ENCODE data around the gene TXNDC15. TPM values are rescaled to one million over a fixed set of nuclear protein-coding genes. Genes with fewer than 3 reads are reported as not detected.

TXNDC15 gene
- total and polyA plus RNA-seq, 2 of the 13 experiments (the other 11 are each of a cell fraction or from before 2014, with no cell fraction given), result 22.2 to 49.9 TPM

DNA sequence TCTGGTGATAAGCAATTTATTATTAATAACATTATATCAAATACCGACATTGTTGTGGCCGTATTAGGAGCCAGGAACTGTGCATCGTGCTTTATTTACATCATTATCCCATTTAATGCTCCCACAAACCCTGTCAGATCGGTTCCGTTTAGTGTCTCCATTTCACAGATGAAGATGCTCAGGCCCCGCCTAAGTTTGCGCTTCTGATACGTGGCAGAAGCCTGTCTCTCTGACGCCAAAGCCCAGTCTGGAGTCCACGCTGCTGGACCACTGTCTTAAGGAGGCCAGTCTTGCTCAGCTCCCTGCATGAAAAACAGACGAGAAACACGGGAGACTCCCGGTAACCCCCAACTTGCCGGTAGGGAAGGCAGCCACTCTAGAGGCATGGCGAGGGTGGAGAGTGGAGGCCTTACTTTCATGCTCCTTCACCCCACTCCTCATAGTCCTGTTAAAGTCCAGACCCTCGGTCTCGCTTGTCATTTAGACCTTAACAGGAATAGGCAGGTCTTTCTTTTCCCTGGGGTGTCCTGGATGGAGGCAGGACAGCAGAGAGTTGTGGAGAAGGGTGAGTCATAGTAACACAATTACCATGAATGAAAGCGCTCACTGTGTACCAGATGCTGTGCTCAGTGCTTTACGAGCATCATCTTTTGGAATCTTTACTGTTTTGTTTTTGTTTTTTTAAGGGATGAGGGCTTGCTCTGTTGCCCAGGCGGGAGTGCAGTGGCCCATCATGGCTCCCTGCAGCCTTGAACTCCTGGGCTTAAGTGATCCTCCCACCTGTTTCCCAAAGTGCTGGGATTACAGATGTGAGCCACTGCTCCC, 872 bp downstream of the TXNDC15 start (continued):
- TF ChIP-seq, protein P1, sequence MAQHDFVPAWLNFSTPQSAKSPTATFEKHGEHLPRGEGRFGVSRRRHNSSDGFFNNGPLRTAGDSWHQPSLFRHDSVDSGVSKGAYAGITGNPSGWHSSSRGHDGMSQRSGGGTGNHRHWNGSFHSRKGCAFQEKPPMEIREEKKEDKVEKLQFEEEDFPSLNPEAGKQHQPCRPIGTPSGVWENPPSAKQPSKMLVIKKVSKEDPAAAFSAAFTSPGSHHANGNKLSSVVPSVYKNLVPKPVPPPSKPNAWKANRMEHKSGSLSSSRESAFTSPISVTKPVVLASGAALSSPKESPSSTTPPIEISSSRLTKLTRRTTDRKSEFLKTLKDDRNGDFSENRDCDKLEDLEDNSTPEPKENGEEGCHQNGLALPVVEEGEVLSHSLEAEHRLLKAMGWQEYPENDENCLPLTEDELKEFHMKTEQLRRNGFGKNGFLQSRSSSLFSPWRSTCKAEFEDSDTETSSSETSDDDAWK (CRISPR knock-in tag; IDR thresholded peaks at IDR 0.05), result no peak
- TF ChIP-seq, protein P2, sequence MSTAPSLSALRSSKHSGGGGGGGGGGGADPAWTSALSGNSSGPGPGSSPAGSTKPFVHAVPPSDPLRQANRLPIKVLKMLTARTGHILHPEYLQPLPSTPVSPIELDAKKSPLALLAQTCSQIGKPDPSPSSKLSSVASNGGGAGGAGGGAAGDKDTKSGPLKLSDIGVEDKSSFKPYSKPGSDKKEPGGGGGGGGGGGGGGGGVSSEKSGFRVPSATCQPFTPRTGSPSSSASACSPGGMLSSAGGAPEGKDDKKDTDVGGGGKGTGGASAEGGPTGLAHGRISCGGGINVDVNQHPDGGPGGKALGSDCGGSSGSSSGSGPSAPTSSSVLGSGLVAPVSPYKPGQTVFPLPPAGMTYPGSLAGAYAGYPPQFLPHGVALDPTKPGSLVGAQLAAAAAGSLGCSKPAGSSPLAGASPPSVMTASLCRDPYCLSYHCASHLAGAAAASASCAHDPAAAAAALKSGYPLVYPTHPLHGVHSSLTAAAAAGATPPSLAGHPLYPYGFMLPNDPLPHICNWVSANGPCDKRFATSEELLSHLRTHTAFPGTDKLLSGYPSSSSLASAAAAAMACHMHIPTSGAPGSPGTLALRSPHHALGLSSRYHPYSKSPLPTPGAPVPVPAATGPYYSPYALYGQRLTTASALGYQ (CRISPR knock-in tag; IDR thresholded peaks at IDR 0.05), result no peak
- TF ChIP-seq ATF3 (CRISPR knock-in tag; IDR thresholded peaks at IDR 0.05) (no peak), LCORL (IDR thresholded peaks at IDR 0.05) (0 out of 2 replicates have a peak, but pooled peaks have one; percentile 25), LCORL (CRISPR knock-in tag; IDR thresholded peaks at IDR 0.05) (no peak), SALL1 (CRISPR knock-in tag; IDR thresholded peaks at IDR 0.05) (no peak), PRDM4 (CRISPR knock-in tag; IDR thresholded peaks at IDR 0.05; ENCODE audit: borderline replicate concordance) (no peak), NONO (IDR thresholded peaks at IDR 0.05) (no peak), NONO (CRISPR knock-in tag; conservative IDR thresholded peaks at IDR 0.05) (no peak), PRPF4 (IDR thresholded peaks at IDR 0.05; ENCODE audit: low read depth, low read length, poor library complexity, severe bottlenecking) (no peak), CENPT (CRISPR knock-in tag; IDR thresholded peaks at IDR 0.05; ENCODE audit: low read depth) (no peak), ZNF354B (CRISPR knock-in tag; IDR thresholded peaks at IDR 0.05) (no peak), NR0B2 (CRISPR knock-in tag; IDR thresholded peaks at IDR 0.05) (no peak), CBX2 (IDR thresholded peaks at IDR 0.05; ENCODE audit: low read depth, low read length) (no peak), CBX2 (CRISPR knock-in tag; IDR thresholded peaks at IDR 0.05; ENCODE audit: low read depth) (no peak), HMGA1 (CRISPR knock-in tag; conservative IDR thresholded peaks at IDR 0.05) (no peak), EP300 (IDR thresholded peaks at IDR 0.05; ENCODE audit: low read depth in 2 of 2, low read length in 2 of 2) (no peak), EP300 (CRISPR knock-in tag; IDR thresholded peaks at IDR 0.05; ENCODE audit: borderline replicate concordance) (no peak)
- TF ChIP-seq, protein P3, sequence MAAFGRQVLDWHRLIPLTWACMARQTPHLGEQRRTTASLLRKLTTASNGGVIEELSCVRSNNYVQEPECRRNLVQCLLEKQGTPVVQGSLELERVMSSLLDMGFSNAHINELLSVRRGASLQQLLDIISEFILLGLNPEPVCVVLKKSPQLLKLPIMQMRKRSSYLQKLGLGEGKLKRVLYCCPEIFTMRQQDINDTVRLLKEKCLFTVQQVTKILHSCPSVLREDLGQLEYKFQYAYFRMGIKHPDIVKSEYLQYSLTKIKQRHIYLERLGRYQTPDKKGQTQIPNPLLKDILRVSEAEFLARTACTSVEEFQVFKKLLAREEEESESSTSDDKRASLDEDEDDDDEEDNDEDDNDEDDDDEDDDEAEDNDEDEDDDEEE (CRISPR knock-in tag; IDR thresholded peaks at IDR 0.05), result no peak
- TF ChIP-seq, protein P4, sequence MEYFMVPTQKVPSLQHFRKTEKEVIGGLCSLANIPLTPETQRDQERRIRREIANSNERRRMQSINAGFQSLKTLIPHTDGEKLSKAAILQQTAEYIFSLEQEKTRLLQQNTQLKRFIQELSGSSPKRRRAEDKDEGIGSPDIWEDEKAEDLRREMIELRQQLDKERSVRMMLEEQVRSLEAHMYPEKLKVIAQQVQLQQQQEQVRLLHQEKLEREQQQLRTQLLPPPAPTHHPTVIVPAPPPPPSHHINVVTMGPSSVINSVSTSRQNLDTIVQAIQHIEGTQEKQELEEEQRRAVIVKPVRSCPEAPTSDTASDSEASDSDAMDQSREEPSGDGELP (IDR thresholded peaks at IDR 0.05; ENCODE audit: borderline replicate concordance, low read depth), result no peak

Data from HepG2 (cell line).